CD4-positive, alpha-beta T cell treated with Interleukin-21 for 1 hour (primary cell): ENCODE results near the gene RUNX3.
A peak's percentile ranks its signal among the peaks of the same experiment; 100 is the strongest.

Source experiments
- DNase-seq: peaks from one replicate; pipeline ENCODE4 v3.0.0-alpha.2; 2020

Gene RUNX3

GRCh38 chr1:24945354-24946326 lies 15.6 kb upstream of the RUNX3 start:
- no peak for DNase-seq

- DNase-seq, result no peak
These were observed 14.2 kb upstream of the RUNX3 start for GRCh38 chr1:24944318-24944717.

GRCh38 chr1:24942789-24943188 lies 12.7 kb upstream of the RUNX3 start:
- DNase-seq, result no peak

- no peak for DNase-seq
These were observed 11.5 kb upstream of the RUNX3 start for GRCh38 chr1:24941564-24941963.

DNA sequence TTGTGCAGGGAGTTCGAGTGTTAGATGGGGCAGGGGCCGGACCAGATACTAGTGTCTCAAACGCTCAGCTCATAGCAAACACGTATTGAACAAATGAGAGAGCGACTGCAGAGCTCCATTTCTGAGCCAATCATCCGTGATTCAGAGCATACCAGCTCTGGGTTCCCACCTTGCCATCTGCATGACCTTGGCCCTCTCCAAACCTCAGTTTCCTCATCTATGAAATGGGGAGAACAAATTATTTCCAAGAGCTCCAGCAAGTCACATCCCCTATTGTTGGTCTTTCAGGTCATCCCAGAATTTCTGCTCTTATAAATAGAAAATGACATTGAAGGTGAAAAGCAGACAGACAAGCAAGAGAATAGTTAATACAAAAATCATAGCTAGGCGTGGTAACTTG lies 10.2 kb upstream of the RUNX3 start:
- DNase-seq, result no peak

DNA sequence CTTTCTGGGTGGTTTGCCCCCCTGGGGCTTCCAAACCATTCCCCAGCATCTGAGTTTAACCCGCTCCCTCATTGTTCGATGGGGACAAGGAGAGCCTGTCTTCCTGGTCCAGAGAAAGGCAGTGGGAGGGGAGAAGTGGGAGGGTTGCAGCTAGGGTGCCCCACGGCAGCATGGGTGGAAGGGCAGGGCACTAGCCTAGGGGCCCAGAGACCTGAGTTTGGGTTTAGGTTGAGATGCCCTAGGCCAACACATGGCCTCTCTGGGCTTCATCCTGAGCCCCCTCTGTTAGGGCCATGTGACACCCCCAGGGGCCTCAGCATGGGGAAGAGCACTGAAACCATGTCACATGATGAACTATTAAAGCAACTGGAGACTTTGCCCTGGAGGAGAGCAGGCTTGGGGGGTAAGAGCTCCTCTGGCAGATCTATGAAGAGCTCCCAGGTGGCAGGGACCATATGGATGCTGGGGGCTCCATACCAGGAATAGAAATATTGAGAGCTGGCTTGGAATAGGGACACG lies 9.7 kb upstream of the RUNX3 start:
- DNase-seq, result no peak

- no peak for DNase-seq
These were observed 9.1 kb upstream of the RUNX3 start for GRCh38 chr1:24939040-24939674.

DNA sequence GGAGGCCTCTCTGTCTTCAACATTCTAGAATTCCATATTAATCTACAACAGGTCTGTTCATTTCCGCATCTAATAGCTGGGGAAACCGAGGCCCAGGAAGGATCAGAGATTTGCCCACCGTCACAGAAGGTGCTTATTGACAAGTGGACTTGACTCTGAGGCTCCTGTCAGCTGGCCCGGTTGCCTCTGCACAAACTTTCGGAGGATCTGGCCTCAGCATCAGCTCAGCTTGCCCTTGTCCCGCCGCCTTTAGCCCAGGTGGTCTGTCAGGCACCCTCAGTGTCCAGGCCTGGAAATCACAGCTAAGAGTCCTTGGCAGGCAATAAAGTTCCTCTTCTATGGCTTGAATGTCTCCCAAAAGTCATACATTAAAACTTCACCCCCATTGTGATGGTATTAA lies 8.2 kb upstream of the RUNX3 start:
- no peak for DNase-seq

- DNase-seq, result no peak
These were observed 6.6 kb upstream of the RUNX3 start for GRCh38 chr1:24936684-24937083.

- no peak for DNase-seq
These were observed 5.8 kb upstream of the RUNX3 start for GRCh38 chr1:24935615-24936484.

DNA sequence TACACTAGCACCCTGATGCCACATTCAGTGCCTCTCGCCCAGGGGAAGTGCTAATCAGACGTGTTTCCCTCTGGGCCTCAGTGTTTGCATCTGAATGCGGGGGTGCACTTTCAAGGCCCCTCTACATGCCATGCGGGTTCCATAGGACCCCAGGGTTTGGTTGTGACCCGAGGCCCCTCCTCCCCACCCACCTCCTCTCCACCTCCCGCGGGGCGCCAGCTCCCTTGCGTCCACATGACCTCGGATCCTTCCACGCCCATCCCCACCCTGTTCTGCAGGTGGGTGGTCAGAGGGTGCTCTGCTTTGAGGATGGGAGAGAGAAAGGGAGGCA lies 5.1 kb upstream of the RUNX3 start:
- no peak for DNase-seq

DNA sequence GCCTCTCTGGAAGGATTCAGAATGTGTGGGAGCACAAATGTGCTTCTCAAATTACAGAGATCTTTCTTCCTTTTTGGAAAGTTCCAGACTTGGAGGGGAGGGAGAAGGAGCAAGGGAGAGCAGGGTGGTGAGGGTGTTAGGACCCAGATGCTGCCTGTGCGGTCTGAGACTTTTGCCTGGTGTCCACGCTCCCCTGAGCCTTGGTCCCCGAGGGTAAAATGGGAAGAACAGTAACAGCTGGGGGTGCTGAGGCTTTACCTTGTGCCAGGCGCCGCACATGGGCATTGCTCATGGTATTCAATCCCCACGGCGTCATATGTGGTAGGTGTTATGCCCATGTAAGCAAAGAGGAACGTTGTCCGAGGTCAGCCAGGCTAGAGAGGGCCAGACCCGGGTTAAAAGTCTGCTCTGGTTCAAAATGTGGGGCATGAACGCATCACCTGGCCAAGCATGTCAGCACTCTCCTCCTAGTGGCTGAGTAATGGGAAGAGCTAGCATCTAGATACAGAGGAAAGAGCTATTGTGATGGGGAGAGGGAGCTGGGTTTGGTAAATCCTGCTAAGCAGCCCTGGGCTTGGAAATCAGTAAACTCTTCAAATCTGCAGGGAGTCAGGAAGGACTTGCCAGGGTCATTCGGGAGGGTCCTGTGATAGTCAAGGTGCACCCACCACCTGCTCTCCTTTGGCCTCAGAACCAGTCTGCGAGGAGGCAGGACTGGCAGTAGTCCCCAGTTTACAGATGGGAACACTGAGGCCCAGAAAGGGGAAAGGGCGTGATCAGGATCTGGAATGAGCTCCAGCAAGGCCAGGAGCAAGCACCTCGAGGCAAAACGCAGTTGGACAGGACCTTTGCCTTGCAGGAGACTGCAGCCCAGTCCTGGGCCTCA lies 4.5 kb upstream of the RUNX3 start:
- no peak for DNase-seq

DNA sequence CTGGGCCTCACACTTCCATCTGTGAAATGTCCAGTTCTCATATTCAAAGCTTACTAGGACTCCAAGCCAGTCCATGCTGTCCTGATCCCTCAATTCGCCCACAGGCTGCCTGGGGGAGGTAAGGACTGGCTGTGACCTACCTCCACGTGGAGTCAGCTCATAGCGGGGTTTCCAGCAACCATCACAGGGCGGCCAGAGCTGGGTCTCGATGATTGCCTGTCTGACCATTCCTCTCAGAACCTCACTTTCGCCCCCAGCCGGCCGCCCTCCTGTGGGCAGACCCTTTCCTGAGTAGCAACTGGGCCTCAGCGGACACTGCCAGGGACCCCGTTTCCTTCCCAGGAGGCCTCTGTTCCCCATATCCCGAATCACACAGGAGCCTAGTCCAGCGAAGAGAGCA lies 3.4 kb upstream of the RUNX3 start:
- DNase-seq, result no peak

GRCh38 chr1:24932725-24933294 lies 2.7 kb upstream of the RUNX3 start:
- DNase-seq, result no peak

DNA sequence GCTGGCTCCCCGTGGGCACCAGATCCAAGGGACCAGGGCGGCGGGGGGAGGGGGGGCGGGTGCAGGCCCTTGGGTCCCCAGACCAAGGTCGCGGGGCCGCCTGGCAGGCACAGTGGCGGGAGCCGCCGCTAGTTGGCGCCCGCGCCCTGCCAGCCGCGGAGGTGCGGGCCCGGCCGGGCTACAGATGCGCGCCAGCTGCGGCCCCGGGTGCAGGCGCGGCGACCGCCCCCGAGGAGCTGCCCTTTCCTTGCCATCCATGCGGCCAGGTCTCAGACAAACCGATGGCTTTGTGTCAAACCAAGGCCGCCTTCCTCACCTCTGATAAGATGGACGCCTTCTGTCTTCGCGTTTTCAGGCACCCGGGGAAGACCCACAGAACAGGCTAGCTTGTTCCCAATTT lies 2.2 kb upstream of the RUNX3 start:
- peak; percentile 68 for DNase-seq

DNA sequence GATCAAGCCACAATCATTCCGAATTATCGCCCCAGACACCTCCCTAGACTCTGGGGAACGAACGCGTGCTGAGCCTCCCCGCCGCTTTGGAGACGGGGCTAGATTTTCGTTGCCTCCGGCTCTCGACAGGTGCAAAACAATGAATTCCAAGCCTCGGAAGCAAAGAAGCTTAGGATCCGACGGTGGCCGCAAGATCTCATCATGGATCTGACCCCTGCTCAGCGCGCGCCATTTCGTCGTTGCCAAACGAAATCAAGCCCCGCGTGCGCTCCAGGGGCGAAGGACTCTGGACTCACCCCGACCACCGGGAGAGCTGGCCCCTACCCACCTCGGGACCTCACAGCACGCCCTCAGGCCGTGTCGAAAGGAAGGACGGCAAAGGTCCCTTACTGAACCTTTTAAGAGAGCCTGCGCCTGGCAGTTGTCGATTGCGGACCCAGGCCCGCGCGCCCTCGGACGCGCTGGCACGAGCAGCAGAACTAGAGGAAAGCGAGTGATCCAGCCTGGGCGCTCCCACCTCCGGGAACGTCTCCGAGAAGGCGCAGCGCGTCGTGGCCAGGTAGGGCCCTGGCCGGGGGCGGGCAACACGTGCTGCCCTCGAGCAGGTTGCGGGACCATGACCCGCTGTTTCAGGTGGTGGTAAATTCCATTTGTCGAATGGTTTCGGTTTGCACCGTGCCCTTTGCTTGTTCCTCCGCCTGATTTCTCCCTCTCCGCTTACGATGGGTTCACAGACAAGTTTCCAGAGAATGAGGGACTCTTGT lies 1.6 kb upstream of the RUNX3 start:
- DNase-seq, result no peak

GRCh38 chr1:24931146-24931467 lies 1.0 kb upstream of the RUNX3 start:
- DNase-seq, result no peak

GRCh38 chr1:24929398-24930259 lies 447 bp downstream of the RUNX3 start:
- peak; percentile 61 for DNase-seq

DNA sequence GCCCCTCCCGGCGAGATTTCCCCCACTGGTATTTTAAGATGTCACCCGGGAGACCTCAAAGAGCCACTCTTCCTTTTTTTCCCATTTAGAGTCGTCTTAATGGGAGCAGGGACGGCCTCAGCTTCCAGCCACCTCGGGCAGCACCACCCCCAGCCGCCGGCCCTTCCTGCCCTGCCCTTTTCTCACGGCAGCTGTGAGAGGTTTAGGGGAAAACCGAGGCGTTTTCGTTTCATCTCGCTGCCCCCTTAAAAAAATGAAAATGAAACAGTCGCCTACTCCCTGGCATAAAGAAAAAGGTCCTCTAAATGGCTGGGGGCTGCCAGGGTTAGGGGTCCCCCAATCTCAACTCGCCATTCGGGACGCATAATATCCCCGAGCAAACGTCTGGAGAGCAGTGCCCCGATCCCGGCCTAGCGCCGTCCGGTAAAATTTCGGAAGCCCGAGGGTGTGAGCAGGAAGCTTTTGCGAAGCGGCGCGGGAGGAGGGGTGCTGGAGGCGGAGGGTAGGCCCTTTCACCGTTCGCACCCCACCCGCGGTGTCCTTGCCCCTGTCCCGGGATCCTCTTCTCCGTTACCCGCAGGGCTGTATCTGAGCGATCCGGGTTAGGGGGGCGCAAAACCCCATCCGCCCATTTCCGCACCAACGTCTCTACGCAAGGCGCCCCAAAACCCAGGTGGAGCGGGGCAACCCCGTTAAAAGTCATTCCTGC lies 1.2 kb downstream of the RUNX3 start:
- peak; percentile 72 for DNase-seq
